H9 (cell line): ENCODE data around the gene UBE3B. TPM values are rescaled to one million over a fixed set of nuclear protein-coding genes. Genes with fewer than 3 reads are reported as not detected.

Experiments used
- DNase-seq: peaks from one replicate; pipeline ENCODE4 v3.0.0-alpha.2; 2017
- H2AFZ ChIP-seq: one replicate; pipeline ENCODE4 v1.6.1; 2013; ENCODE audit warnings: mild to moderate bottlenecking, low read length, control low read depth, moderate library complexity
- H2AK5ac ChIP-seq: 2 replicates; pipeline ENCODE4 v1.6.1; 2013; ENCODE audit warnings: low read length, control low read depth, mixed read lengths; ENCODE audit not compliant: insufficient read length
- H2BK120ac ChIP-seq: one replicate; pipeline ENCODE4 v1.6.1; 2013; ENCODE audit warnings: low read depth, mild to moderate bottlenecking, low read length, control low read depth, inconsistent platforms; ENCODE audit not compliant: poor library complexity, severe bottlenecking
- H2BK12ac ChIP-seq: 2 replicates; pipeline ENCODE4 v1.6.1; 2013; ENCODE audit warnings: low read length, control low read depth, mixed read lengths, low read depth; ENCODE audit not compliant: insufficient read length
- H2BK15ac ChIP-seq: 2 replicates; pipeline ENCODE4 v1.6.1; 2013; ENCODE audit warnings: low read depth, low read length, control low read depth
- H2BK20ac ChIP-seq: one replicate; pipeline ENCODE4 v1.6.1; 2013; ENCODE audit warnings: low read depth, mild to moderate bottlenecking, low read length, control low read depth, inconsistent platforms; ENCODE audit not compliant: poor library complexity, severe bottlenecking
- H2BK5ac ChIP-seq: 2 replicates; pipeline ENCODE4 v1.6.1; 2013; ENCODE audit warnings: low read length, control low read depth, mixed read lengths; ENCODE audit not compliant: insufficient read length
- H3K14ac ChIP-seq: 2 replicates; pipeline ENCODE4 v1.6.1; 2013; ENCODE audit warnings: low read length, control low read depth; ENCODE audit not compliant: insufficient read depth
- H3K18ac ChIP-seq: 2 replicates; pipeline ENCODE4 v1.6.1; 2013; ENCODE audit warnings: low read depth, mild to moderate bottlenecking, mixed read lengths, low read length, control low read depth; ENCODE audit not compliant: insufficient read length
- H3K23ac ChIP-seq: 2 replicates; pipeline ENCODE4 v1.6.1; 2013; ENCODE audit warnings: low read length, control low read depth, mixed read lengths, low read depth; ENCODE audit not compliant: insufficient read length
- H3K23me2 ChIP-seq: 2 replicates; pipeline ENCODE4 v1.6.1; 2013; ENCODE audit warnings: low read depth, mild to moderate bottlenecking, mixed read lengths, low read length, control low read depth; ENCODE audit not compliant: insufficient read length, poor library complexity, severe bottlenecking
- H3K27ac ChIP-seq: 2 replicates; pipeline ENCODE4 v1.5.1; 2013; ENCODE audit warnings: low read length, control low read depth, mixed read lengths, low read depth; ENCODE audit not compliant: insufficient read length
- H3K27me3 ChIP-seq: 2 replicates; pipeline ENCODE4 v1.6.1; 2013; ENCODE audit warnings: low read length, control low read depth, inconsistent platforms; ENCODE audit not compliant: insufficient read depth
- H3K4ac ChIP-seq: 2 replicates; pipeline ENCODE4 v1.6.1; 2013; ENCODE audit warnings: low read depth, mild to moderate bottlenecking, control low read depth, inconsistent platforms, low read length, moderate library complexity
- H3K4me1 ChIP-seq: 2 replicates; pipeline ENCODE4 v1.6.1; 2013; ENCODE audit warnings: low read length, control low read depth, inconsistent platforms; ENCODE audit not compliant: insufficient read depth
- H3K4me2 ChIP-seq: 2 replicates; pipeline ENCODE4 v1.6.1; 2013; ENCODE audit warnings: low read length, control low read depth, mixed read lengths; ENCODE audit not compliant: insufficient read length, insufficient read depth
- H3K56ac ChIP-seq: 2 replicates; pipeline ENCODE4 v1.6.1; 2013; ENCODE audit warnings: low read depth, mild to moderate bottlenecking, mixed read lengths, low read length, control low read depth; ENCODE audit not compliant: insufficient read length
- H3K79me1 ChIP-seq: 2 replicates; pipeline ENCODE4 v1.6.1; 2013; ENCODE audit warnings: low read depth, mild to moderate bottlenecking, moderate library complexity, low read length, control low read depth, inconsistent platforms; ENCODE audit not compliant: insufficient read depth, poor library complexity, severe bottlenecking
- H3K79me2 ChIP-seq: 2 replicates; pipeline ENCODE4 v1.6.1; 2013; ENCODE audit warnings: low read length, control low read depth, inconsistent platforms; ENCODE audit not compliant: insufficient read depth
- H3K9ac ChIP-seq: 2 replicates; pipeline ENCODE4 v1.6.1; 2013; ENCODE audit warnings: low read length, control low read depth, mixed read lengths; ENCODE audit not compliant: insufficient read length; ENCODE audit errors: extremely low read depth
- H3K9me3 ChIP-seq: one replicate; pipeline ENCODE4 v1.6.1; 2013; ENCODE audit warnings: low read depth, low read length, inconsistent platforms; ENCODE audit not compliant: control insufficient read depth
- H3T11ph ChIP-seq: one replicate; pipeline ENCODE4 v1.6.1; 2013; ENCODE audit warnings: mild to moderate bottlenecking, low read length, control low read depth, inconsistent platforms
- H4K20me1 ChIP-seq: one replicate; pipeline ENCODE4 v1.6.1; 2013; ENCODE audit not compliant: control insufficient read depth, insufficient read length, insufficient read depth
- H4K5ac ChIP-seq: 2 replicates; pipeline ENCODE4 v1.6.1; 2013; ENCODE audit warnings: low read depth, mild to moderate bottlenecking, mixed read lengths, low read length, control low read depth; ENCODE audit not compliant: insufficient read length
- H4K8ac ChIP-seq: replicated peaks from 2 replicates; pipeline ENCODE4 v1.6.1; 2013; ENCODE audit warnings: low read length, control low read depth, mixed read lengths, low read depth; ENCODE audit not compliant: insufficient read length
- H4K91ac ChIP-seq: 2 replicates; pipeline ENCODE4 v1.6.1; 2013; ENCODE audit warnings: low read depth, mild to moderate bottlenecking, moderate library complexity, mixed read lengths, low read length, control low read depth; ENCODE audit not compliant: insufficient read length
- H3K27ac Mint-ChIP-seq, 3 experiments: 2 replicates in 2 of 3; 3 replicates in 1 of 3; pipeline ENCODE4 v1.8.0; 2020 to 2021; ENCODE audit warnings: mixed read lengths in 3 of 3, mild to moderate bottlenecking in 1 of 3, moderate library complexity in 1 of 3
- H3K27me3 Mint-ChIP-seq: 2 replicates; pipeline ENCODE4 v1.8.0; 2021; ENCODE audit warnings: low read depth, mild to moderate bottlenecking, moderate library complexity, mixed read lengths
- H3K36me3 Mint-ChIP-seq, 3 experiments: 2 replicates in 2 of 3; 3 replicates in 1 of 3; pipeline ENCODE4 v1.8.0; 2020 to 2021; ENCODE audit warnings: low read depth in 3 of 3, mixed read lengths in 3 of 3; ENCODE audit not compliant: insufficient read depth in 1 of 3
- H3K4me1 Mint-ChIP-seq, 2 experiments: 2 replicates each; pipeline ENCODE4 v1.8.0; 2020; ENCODE audit warnings: mixed read lengths in 2 of 2
- H3K4me3 Mint-ChIP-seq, 2 experiments: 2 replicates in 1 of 2; 3 replicates in 1 of 2; pipeline ENCODE4 v1.8.0; 2020 to 2021; ENCODE audit warnings: mild to moderate bottlenecking in 2 of 2, mixed read lengths in 2 of 2, moderate library complexity in 1 of 2
- H3K9me3 Mint-ChIP-seq, 2 experiments: 2 replicates in 1 of 2; 3 replicates in 1 of 2; pipeline ENCODE4 v1.8.0; 2020; ENCODE audit warnings: mild to moderate bottlenecking in 2 of 2, mixed read lengths in 2 of 2, moderate library complexity in 1 of 2
- WGBS: extraction: QIAGEN DNeasy Blood & Tissue Kit; methylation state at CpG from one replicate; pipeline ENCODE4 v1.1.7; 2013; ENCODE audit warnings: missing lambda C conversion rate, low lambda C conversion rate, mixed read lengths; ENCODE audit not compliant: insufficient read length; ENCODE audit errors: extremely low coverage; 5-methylcytosine and 5-hydroxymethylcytosine counted together
- total RNA-seq: library from RNA; stranded (reverse); gene quantifications from 2 replicates; pipeline ENCODE4 v1.2.1, GENCODE V29; 2021
- TF ChIP-seq, protein P1 (sequence below): fragments of 200-600 bp; sonication (generic); conservative IDR thresholded peaks from 3 replicates; pipeline ENCODE4 v1.8.0; 2021; ENCODE audit warnings: antibody characterized with exemption, mild to moderate bottlenecking

The UBE3B gene
- total RNA-seq, 1 experiment from 2014 or later: 24.2 TPM

DNA sequence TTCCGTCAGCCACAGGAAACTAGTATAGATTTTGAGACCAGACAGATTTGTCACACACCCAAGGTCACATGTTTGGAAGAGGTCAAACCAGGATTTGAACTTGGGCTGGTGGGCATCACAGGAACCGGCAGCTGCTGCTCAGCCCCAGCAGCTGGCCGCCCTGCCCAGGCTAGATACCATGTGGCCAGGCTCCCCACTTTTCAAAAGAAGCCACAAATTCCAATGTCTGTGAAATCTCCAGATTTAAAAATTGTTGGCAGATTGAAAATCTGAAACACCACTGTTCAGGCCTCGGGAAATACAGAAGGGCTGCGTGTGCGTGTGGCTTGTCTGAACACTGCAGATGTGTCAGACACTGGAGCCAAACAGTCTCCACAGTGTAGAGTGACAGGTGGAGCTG, 65.4 kb downstream of the UBE3B start:
- Histone ChIP-seq H2AFZ (no peak overlapping the region), H2BK5ac (no peak overlapping the region), H3K23ac (no peak overlapping the region), H3K9ac (no peak overlapping the region), H3K79me2 (no peaks in the 10 kb centered on the region), H3K23me2 (no peaks in the 10 kb centered on the region), H3K56ac (no peak overlapping the region), H3K18ac (no peak overlapping the region), H2BK20ac (no peak overlapping the region), H3K9me3 (no peaks in the 10 kb centered on the region), H3K79me1 (no peaks in the 10 kb centered on the region), H4K91ac (no peak overlapping the region), H2BK12ac (no peak overlapping the region), H3K27ac (no peak overlapping the region), H2BK15ac (no peak overlapping the region), H2AK5ac (no peak overlapping the region), H2BK120ac (no peak overlapping the region), H4K5ac (no peak overlapping the region), H3K14ac (no peak overlapping the region), H3K4ac (no peak overlapping the region), H3T11ph (no peak overlapping the region), H4K20me1 (no peaks in the 10 kb centered on the region), H3K4me1 (no peaks in the 10 kb centered on the region), H4K8ac (no peak overlapping the region), H3K4me2 (no peak overlapping the region), H3K27me3 (no peaks in the 10 kb centered on the region)
- 0 out of 7 replicates have a peak overlapping the region, but pooled peaks of 1 of the 3 experiments have one; percentile 23 for H3K27ac Mint-ChIP-seq
- H3K27me3 Mint-ChIP-seq: peaks cover 2% of the 10 kb centered on the region; the same call in 1 of the 2 replicates
- no CpG with 5 or more reads among the region's 6 CpGs for WGBS
- no peaks in the 10 kb centered on the region for H3K36me3 Mint-ChIP-seq
- no peak overlapping the region for H3K4me3 Mint-ChIP-seq
- H3K9me3 Mint-ChIP-seq: no peaks in the 10 kb centered on the region
- TF ChIP-seq, protein P1, sequence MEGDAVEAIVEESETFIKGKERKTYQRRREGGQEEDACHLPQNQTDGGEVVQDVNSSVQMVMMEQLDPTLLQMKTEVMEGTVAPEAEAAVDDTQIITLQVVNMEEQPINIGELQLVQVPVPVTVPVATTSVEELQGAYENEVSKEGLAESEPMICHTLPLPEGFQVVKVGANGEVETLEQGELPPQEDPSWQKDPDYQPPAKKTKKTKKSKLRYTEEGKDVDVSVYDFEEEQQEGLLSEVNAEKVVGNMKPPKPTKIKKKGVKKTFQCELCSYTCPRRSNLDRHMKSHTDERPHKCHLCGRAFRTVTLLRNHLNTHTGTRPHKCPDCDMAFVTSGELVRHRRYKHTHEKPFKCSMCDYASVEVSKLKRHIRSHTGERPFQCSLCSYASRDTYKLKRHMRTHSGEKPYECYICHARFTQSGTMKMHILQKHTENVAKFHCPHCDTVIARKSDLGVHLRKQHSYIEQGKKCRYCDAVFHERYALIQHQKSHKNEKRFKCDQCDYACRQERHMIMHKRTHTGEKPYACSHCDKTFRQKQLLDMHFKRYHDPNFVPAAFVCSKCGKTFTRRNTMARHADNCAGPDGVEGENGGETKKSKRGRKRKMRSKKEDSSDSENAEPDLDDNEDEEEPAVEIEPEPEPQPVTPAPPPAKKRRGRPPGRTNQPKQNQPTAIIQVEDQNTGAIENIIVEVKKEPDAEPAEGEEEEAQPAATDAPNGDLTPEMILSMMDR: no peak
- H3K4me1 Mint-ChIP-seq: peaks cover 6% of the 10 kb centered on the region in 2 experiments; a peak in 2 of 4 replicates
- no peak for DNase-seq
